GM19438 (cell line): ENCODE data around the gene KRT5.
"Not testable (repeated sequence)": the region's sequence is repeated elsewhere in the genome, so short reads cannot be mapped to it uniquely, and the experiment has no call there.

Experiments used
- ATAC-seq: cut with Tn5 transposase; IDR thresholded peaks from one replicate; pipeline ENCODE4 v1.9.1; 2021; ENCODE audit warnings: low read depth; ENCODE audit not compliant: unreplicated experiment

The KRT5 gene

GRCh38 chr12:52497975-52498374 lies 22.2 kb downstream of the KRT5 start:
- no peak for ATAC-seq

GRCh38 chr12:52496590-52497071 lies 23.6 kb downstream of the KRT5 start:
- ATAC-seq, result no peak

GRCh38 chr12:52496054-52496453 lies 24.1 kb downstream of the KRT5 start:
- no peak for ATAC-seq

GRCh38 chr12:52495389-52495788 lies 24.8 kb downstream of the KRT5 start:
- ATAC-seq, result no peak

GRCh38 chr12:52494518-52494917 lies 25.7 kb downstream of the KRT5 start:
- ATAC-seq, result no peak

- no peak for ATAC-seq
Measured at GRCh38 chr12:52494100-52494499, 26.1 kb downstream of the KRT5 start.

GRCh38 chr12:52493172-52493571 lies 27.0 kb downstream of the KRT5 start, which contains the start of gene KRT6A:
Gene KRT6A (minus strand): TSS chr12:52493257. CDS start chr12:52493188, 69 bp downstream.
- ATAC-seq, result no peak

- ATAC-seq, result not testable (repeated sequence)
Measured at GRCh38 chr12:52492405-52492804, 27.8 kb downstream of the KRT5 start.

GRCh38 chr12:52491495-52491894 lies 28.7 kb downstream of the KRT5 start:
- ATAC-seq, result not testable (repeated sequence)

GRCh38 chr12:52488736-52489135 lies 31.5 kb downstream of the KRT5 start:
- no peak for ATAC-seq

GRCh38 chr12:52487744-52488443 lies 32.3 kb downstream of the KRT5 start:
- ATAC-seq, result not testable (repeated sequence)

- no peak for ATAC-seq
Measured at GRCh38 chr12:52487211-52487610, 33.0 kb downstream of the KRT5 start.

- no peak for ATAC-seq
Measured at GRCh38 chr12:52486166-52487105, 33.8 kb downstream of the KRT5 start.

GRCh38 chr12:52480073-52480472 lies 40.1 kb downstream of the KRT5 start:
- no peak for ATAC-seq

- ATAC-seq, result no peak
Measured at GRCh38 chr12:52477651-52478050, 42.5 kb downstream of the KRT5 start.

- ATAC-seq, result no peak
Measured at GRCh38 chr12:52474212-52474611, 46.0 kb downstream of the KRT5 start.

- ATAC-seq, result no peak
Measured at GRCh38 chr12:52473768-52474167, 46.4 kb downstream of the KRT5 start, which contains the start of gene KRT6C. Gene KRT6C (minus strand): TSS chr12:52473805. CDS start chr12:52473737, 68 bp downstream.

- no peak for ATAC-seq
Measured at GRCh38 chr12:52469853-52470252, 50.3 kb downstream of the KRT5 start.

GRCh38 chr12:52464897-52465296 lies 55.3 kb downstream of the KRT5 start:
- no peak for ATAC-seq
